ACC112 (cell line): ENCODE measurements around the gene H2AZ2.
A peak's percentile ranks its signal among the peaks of the same experiment; 100 is the strongest.
"Not testable (repeated sequence)": the region's sequence is repeated elsewhere in the genome, so short reads cannot be mapped to it uniquely, and the experiment has no call there.

Experiments
- H2AFZ ChIP-seq: fragments of 200-600 bp; sonication (generic); one replicate; pipeline ENCODE4 v1.6.0; 2017; ENCODE audit warnings: antibody characterized with exemption, low read length; ENCODE audit not compliant: unreplicated experiment
- H3K27ac ChIP-seq: fragments of 200-600 bp; sonication (generic); 2 replicates; pipeline ENCODE4 v1.5.1; 2014; ENCODE audit warnings: low read depth, mild to moderate bottlenecking, antibody characterized with exemption, low read length, moderate library complexity
- H3K27me3 ChIP-seq: fragments of 200-600 bp; sonication (generic); 2 replicates; pipeline ENCODE4 v1.6.1; 2014; ENCODE audit warnings: mild to moderate bottlenecking, antibody characterized with exemption, low read length, moderate library complexity, mixed read lengths; ENCODE audit not compliant: insufficient read depth
- H3K36me3 ChIP-seq: fragments of 200-600 bp; sonication (generic); 2 replicates; pipeline ENCODE4 v1.6.1; 2016; ENCODE audit warnings: mild to moderate bottlenecking, antibody characterized with exemption, low read length, moderate library complexity, mixed read lengths; ENCODE audit not compliant: insufficient read depth
- H3K4me1 ChIP-seq: fragments of 200-600 bp; sonication (generic); one replicate; pipeline ENCODE4 v1.6.1; 2016; ENCODE audit warnings: low read length, mixed read lengths; ENCODE audit not compliant: insufficient read depth, unreplicated experiment, control insufficient read depth
- H3K4me3 ChIP-seq: fragments of 200-600 bp; sonication (generic); 2 replicates; pipeline ENCODE4 v1.5.1; 2014; ENCODE audit warnings: mild to moderate bottlenecking, low read depth, low read length
- H3K79me2 ChIP-seq: fragments of 200-600 bp; sonication (generic); one replicate; pipeline ENCODE4 v1.6.0; 2016; ENCODE audit warnings: low read length; ENCODE audit not compliant: control insufficient read depth, unreplicated experiment, insufficient read depth

The H2AZ2 gene

GRCh38 chr7:44847509-44847919 is 373 bp downstream of the H2AZ2 start:
- Histone ChIP-seq H3K27ac (peak overlapping the region; percentile 82), H3K4me3 (peak overlapping the region; percentile 88), H3K36me3 (peaks cover 2% of the 10 kb centered on the region; the same call in 1 of the 2 replicates), H3K27me3 (no peaks in the 10 kb centered on the region), H3K79me2 (peaks cover 48% of the 10 kb centered on the region), H3K4me1 (peaks cover 10% of the 10 kb centered on the region), H2AFZ (peak overlapping the region; percentile 27)

DNA sequence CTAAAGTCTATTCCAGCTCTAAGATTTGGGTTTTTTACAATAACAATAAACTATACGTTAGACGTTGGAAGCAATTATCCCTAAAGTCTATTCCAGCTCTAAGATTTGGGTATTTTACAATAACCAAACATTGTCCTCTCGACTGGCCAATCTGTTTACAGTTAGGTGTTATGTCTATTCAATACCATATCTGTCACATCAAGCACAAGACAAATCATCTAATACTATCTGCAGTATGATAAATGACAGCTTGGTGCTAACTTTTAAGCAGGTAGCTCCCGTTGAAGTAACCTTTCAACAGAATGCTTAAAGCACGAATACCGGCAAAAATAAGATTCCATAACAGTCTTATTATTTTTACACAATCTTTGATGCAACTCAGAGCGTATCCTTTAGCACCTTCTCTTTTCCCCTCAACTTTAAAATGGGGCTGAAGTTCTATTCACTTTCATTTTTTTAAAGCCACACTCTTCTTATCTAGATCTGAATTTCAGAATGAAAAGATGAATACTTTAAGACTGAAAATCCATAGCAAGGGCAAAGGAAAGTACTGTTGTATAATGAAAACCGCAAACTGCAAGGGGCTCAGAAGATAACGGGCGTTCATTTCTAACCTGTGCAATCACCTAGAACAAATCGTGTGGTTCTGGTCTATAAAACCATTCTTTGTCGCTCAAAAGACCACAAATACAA is 925 bp downstream of the H2AZ2 start:
- peaks cover 11% of the 10 kb centered on the region for H3K4me1 ChIP-seq
- peaks cover 54% of the 10 kb centered on the region for H3K79me2 ChIP-seq
- peak overlapping the region; percentile 27 for H2AFZ ChIP-seq
- H3K36me3 ChIP-seq, result peaks cover 7% of the 10 kb centered on the region; the same call in 1 of the 2 replicates
- no peaks in the 10 kb centered on the region for H3K27me3 ChIP-seq
- peak overlapping the region; percentile 82 for H3K27ac ChIP-seq
- H3K4me3 ChIP-seq, result peak overlapping the region; percentile 88

DNA sequence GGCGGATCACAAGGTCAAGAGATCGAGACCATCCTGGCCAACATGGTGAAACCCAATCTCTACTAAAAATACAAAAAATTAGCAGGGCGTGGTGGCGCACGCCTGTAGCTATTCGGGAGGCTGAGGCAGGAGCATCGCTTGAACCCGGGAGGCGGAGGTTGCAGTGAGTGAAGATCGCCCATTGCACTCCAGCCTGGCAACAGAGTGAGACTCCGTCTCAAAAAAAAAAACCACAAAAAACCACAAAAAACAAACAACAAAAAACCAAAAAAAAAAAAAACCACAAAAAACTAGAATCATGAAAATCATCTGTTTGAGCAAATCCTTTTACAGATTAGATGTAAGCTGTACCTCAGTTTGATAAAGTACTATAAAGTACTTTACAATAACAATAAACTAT is 1.5 kb downstream of the H2AZ2 start:
- not testable (repeated sequence) for H2AFZ ChIP-seq, H3K27me3 ChIP-seq, H3K36me3 ChIP-seq
- Histone ChIP-seq H3K27ac (peak overlapping the region; percentile 82; the same call in 1 of the 2 replicates), H3K4me3 (peak overlapping the region; percentile 88), H3K79me2 (peaks cover 60% of the 10 kb centered on the region), H3K4me1 (peaks cover 11% of the 10 kb centered on the region)

DNA sequence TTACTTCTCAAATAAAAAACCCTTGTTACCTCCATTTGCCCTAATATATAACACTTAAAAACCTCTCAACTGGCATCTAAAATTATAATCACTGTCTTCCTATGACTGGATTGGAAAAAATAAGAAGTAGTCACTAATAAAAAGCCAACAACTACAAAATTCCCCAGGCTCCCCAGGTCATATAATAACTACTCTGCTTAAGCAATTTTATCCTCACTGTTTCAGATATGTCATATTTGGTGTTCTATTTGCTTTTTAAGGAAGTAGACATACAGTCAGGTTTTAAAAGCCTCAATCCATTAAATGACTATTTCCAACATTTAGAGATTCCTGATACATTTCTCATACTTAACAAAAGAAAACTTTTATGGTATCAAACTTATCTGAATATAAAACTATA is 2.4 kb downstream of the H2AZ2 start:
- peak overlapping the region; percentile 88 for H3K4me3 ChIP-seq
- no peak overlapping the region for H2AFZ ChIP-seq
- no peak overlapping the region for H3K27ac ChIP-seq
- peaks cover 7% of the 10 kb centered on the region; the same call in 1 of the 2 replicates for H3K36me3 ChIP-seq
- peaks cover 69% of the 10 kb centered on the region for H3K79me2 ChIP-seq
- H3K4me1 ChIP-seq, result peaks cover 11% of the 10 kb centered on the region
- no peaks in the 10 kb centered on the region for H3K27me3 ChIP-seq

DNA sequence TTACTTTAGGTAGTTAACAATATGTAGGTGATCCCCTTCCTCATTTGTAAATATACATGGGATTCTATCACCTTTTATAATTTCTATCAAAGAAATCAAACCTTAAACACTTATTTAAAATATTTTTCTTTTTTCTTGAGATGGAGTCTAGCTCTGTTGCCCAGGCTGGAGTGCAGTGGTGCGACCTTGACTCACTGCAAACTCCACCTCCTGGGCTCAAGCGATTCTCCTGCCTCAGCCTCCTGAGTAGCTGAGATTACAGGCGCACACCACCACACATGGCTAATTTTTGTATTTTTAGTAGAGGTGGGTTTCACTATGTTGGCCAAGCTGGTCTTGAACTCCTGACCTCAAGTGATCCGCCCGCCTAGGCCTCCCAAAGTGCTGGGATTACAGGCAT is 4.4 kb downstream of the H2AZ2 start:
- not testable (repeated sequence) for H3K4me3 ChIP-seq, H3K27ac ChIP-seq, H2AFZ ChIP-seq, H3K27me3 ChIP-seq
- Histone ChIP-seq H3K79me2 (peaks cover 85% of the 10 kb centered on the region), H3K4me1 (peaks cover 11% of the 10 kb centered on the region), H3K36me3 (peaks cover 11% of the 10 kb centered on the region)

DNA sequence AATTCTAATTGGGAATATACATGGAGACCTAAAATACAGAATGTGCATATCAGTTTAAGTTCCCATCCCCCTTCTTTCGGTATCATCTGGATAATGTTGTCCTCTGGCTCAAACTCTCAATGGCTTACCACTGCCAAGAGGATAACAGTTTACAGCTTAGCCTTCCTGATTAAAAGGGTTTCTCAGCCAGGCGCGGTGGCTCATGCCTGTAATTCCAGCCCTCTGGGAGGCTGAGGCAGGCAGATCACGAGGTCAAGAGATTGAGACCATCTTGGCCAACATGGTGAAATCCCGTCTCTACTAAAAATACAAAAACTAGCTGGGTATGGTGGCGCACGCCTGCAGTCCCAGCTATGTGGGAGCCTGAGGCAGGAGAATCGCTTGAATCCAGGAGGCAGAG is 5.2 kb downstream of the H2AZ2 start:
- H3K4me3 ChIP-seq, H3K27ac ChIP-seq, H2AFZ ChIP-seq, H3K27me3 ChIP-seq: not testable (repeated sequence)
- Histone ChIP-seq H3K79me2 (peaks cover 89% of the 10 kb centered on the region), H3K4me1 (peaks cover 11% of the 10 kb centered on the region), H3K36me3 (peaks cover 11% of the 10 kb centered on the region)

GRCh38 chr7:44838751-44839150 is 9.1 kb downstream of the H2AZ2 start:
- H2AFZ ChIP-seq, result no peak overlapping the region
- H3K27me3 ChIP-seq, result no peaks in the 10 kb centered on the region
- H3K27ac ChIP-seq, result no peak overlapping the region
- H3K4me3 ChIP-seq, result no peak overlapping the region
- peaks cover 59% of the 10 kb centered on the region for H3K79me2 ChIP-seq
- peaks cover 4% of the 10 kb centered on the region for H3K4me1 ChIP-seq
- H3K36me3 ChIP-seq, result peaks cover 16% of the 10 kb centered on the region

- H2AFZ ChIP-seq, result no peak overlapping the region
- H3K79me2 ChIP-seq, result no peaks in the 10 kb centered on the region
- H3K27ac ChIP-seq, result no peak overlapping the region
- no peak overlapping the region for H3K4me3 ChIP-seq
- no peaks in the 10 kb centered on the region for H3K27me3 ChIP-seq
- peaks cover 2% of the 10 kb centered on the region for H3K4me1 ChIP-seq
- peaks cover 3% of the 10 kb centered on the region; the same call in 1 of the 2 replicates for H3K36me3 ChIP-seq
These were observed 20.3 kb downstream of the H2AZ2 start for GRCh38 chr7:44827567-44827966.

DNA sequence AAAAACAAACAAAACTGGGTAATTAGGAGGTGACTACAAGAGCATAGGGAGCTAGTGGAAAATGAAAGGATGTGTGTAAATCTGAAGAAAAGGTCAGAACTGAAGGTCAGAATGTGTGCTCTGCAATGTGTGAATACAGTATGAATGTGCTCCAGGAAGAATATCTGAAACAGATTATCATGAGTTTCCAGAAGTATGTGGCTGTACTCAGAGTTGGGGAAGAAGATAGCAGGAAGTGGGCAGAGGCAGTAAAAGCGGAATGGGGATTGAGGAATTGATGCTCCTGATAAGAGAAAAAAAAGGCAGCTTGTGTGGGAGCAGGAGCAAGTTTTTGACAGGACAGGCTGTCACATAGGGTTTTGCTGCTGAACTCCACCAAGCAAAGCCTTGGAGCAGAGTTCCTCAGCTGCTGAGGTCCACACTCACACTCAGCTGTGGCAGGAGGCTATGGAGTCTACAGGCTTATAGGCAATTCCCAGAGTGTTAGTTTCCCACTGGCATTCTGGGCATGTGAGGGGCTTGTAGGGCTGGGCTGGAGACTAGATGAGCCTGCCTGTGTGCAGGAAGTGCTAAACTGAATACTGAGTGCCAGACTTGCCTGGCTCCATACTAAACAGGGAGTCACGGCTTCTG is 22.9 kb downstream of the H2AZ2 start:
- peaks cover 2% of the 10 kb centered on the region for H3K4me1 ChIP-seq
- H3K27ac ChIP-seq, result no peak overlapping the region
- H2AFZ ChIP-seq, result no peak overlapping the region
- H3K79me2 ChIP-seq, result no peaks in the 10 kb centered on the region
- no peaks in the 10 kb centered on the region for H3K27me3 ChIP-seq
- H3K4me3 ChIP-seq, result no peak overlapping the region
- H3K36me3 ChIP-seq, result peaks cover 2% of the 10 kb centered on the region; the same call in 1 of the 2 replicates

DNA sequence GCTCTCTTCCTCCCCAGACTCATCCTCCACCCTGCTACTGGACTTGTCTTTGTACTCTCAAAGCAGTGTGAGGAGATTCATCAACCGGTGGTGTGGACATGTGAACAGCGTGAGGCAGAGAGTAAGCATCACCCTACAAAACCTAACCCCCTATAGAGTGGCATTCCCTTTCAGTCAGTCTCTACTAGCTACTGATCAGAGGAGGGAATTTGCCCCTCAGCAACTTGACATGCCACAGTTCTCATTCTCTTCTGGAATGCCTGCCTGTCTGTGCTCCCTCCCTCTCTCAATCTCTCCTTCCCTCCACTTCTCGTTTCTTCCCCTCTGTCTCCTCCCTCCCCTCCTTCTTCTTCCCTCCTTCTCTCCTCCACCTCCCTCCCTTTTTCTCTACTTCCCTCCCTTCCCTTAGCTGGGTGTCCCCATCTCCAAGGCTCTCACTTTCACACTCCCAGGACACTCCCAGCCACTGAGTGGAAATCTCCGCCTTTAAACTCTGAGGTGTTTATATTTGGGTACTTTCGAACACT is 24.6 kb downstream of the H2AZ2 start:
- H3K27ac ChIP-seq, result no peak overlapping the region
- no peak overlapping the region for H2AFZ ChIP-seq
- H3K4me1 ChIP-seq, result peaks cover 2% of the 10 kb centered on the region
- H3K79me2 ChIP-seq, result no peaks in the 10 kb centered on the region
- H3K27me3 ChIP-seq, result no peaks in the 10 kb centered on the region
- H3K4me3 ChIP-seq, result no peak overlapping the region
- no peaks in the 10 kb centered on the region for H3K36me3 ChIP-seq

- H3K27ac ChIP-seq, result no peak overlapping the region
- no peaks in the 10 kb centered on the region for H3K79me2 ChIP-seq
- peaks cover 2% of the 10 kb centered on the region for H3K4me1 ChIP-seq
- no peak overlapping the region for H3K4me3 ChIP-seq
- no peak overlapping the region for H2AFZ ChIP-seq
- no peaks in the 10 kb centered on the region for H3K27me3 ChIP-seq
- no peaks in the 10 kb centered on the region for H3K36me3 ChIP-seq
These were observed 28.6 kb downstream of the H2AZ2 start for GRCh38 chr7:44819292-44819691.
